K562 (cell line): ENCODE data around the gene MICAL2. TPM values are rescaled to one million over a fixed set of nuclear protein-coding genes. Genes with fewer than 3 reads are reported as not detected.

Source experiments
- ATF1 ChIP-seq, 2 experiments: fragments of 450-650 bp in 1 of 2; IDR thresholded peaks; 2 replicates each; pipeline ENCODE4 v1.6.1; 2016; ENCODE audit warnings: missing compliant biosample characterization in 1 of 2, missing genetic modification characterization in 1 of 2
- CXXC5 ChIP-seq: fragments of 250-450 bp; sonication (Bioruptor Pico); IDR thresholded peaks from 2 replicates; pipeline ENCODE4 v1.8.0; 2022; ENCODE audit warnings: inconsistent platforms, mild to moderate bottlenecking, moderate library complexity
- GATAD2B ChIP-seq: fragments of 450-650 bp; IDR thresholded peaks from 2 replicates; pipeline ENCODE4 v1.6.1; 2017; ENCODE audit warnings: mild to moderate bottlenecking, borderline replicate concordance
- MTA3 ChIP-seq: fragments of 450-650 bp; formaldehyde crosslinking; IDR thresholded peaks from 2 replicates; pipeline ENCODE4 v1.6.1; 2017; ENCODE audit warnings: mild to moderate bottlenecking, borderline replicate concordance
- POLR2A ChIP-seq: fragments of 450-650 bp; conservative IDR thresholded peaks from 2 replicates; pipeline ENCODE4 v1.6.1; 2016
- POLR2G ChIP-seq: fragments of 200-400 bp; formaldehyde crosslinking; IDR thresholded peaks from 2 replicates; pipeline ENCODE4 v1.6.1; 2017; ENCODE audit warnings: low read depth, mild to moderate bottlenecking, antibody characterized with exemption, low read length, moderate library complexity
- REST ChIP-seq, 2 experiments: fragments of 450-650 bp; formaldehyde crosslinking in 1 of 2; IDR thresholded peaks; 2 replicates each; pipeline versions ENCODE4 v1.4.0 to v1.6.1; 2014 to 2020; ENCODE audit warnings: mild to moderate bottlenecking in 2 of 2, borderline replicate concordance in 1 of 2, low read depth in 1 of 2
- TBP ChIP-seq: optimal IDR thresholded peaks from 2 replicates; pipeline ENCODE3; 2011; ENCODE audit warnings: low read depth, low read length, improper control_type of control experiment
- TGIF2 ChIP-seq: sonication (generic); formaldehyde crosslinking; IDR thresholded peaks from 2 replicates; pipeline ENCODE4 v1.8.1; 2022; ENCODE audit warnings: mild to moderate bottlenecking, missing genetic modification reagents, moderate library complexity
- UBTF ChIP-seq, 2 experiments: IDR thresholded peaks; 2 replicates each; pipeline ENCODE4 v1.6.1; 2012; ENCODE audit warnings: improper control_type of control experiment in 2 of 2, low read depth in 2 of 2, low read length in 2 of 2, borderline replicate concordance in 1 of 2
- ZFX ChIP-seq: sonication (generic); formaldehyde crosslinking; IDR thresholded peaks from 2 replicates; pipeline ENCODE4 v1.8.0; 2022; ENCODE audit warnings: mild to moderate bottlenecking, missing genetic modification reagents, moderate library complexity
- ZNF561 ChIP-seq: fragments of 450-650 bp; formaldehyde crosslinking; conservative IDR thresholded peaks from 2 replicates; pipeline ENCODE4 v1.4.0; 2020; ENCODE audit warnings: mild to moderate bottlenecking, moderate library complexity
- polyA plus RNA-seq, 8 experiments: library from polyadenylated mRNA; depleted of rRNA in 4 of 8; stranded (reverse) in 5 of 8; unstranded in 3 of 8; fragments of >200 nt; fragmentation: Nextera tagmentation in 2 of 8; fragmentation: Illumina TruSeq in 1 of 8; extraction: Ambion mirVana in 2 of 8; extraction: Trizol in 1 of 8; gene quantifications; 2 replicates each; pipeline versions ENCODE4 v1.2.1 to v1.2.3, GENCODE V29; 2011 to 2014; ENCODE audit warnings: inconsistent platforms in 1 of 8, missing spikeins in 1 of 8
- total RNA-seq, 7 experiments: library from RNA; depleted of rRNA in 6 of 7; stranded (reverse); fragments of >200 nt in 6 of 7; fragmentation: Illumina TruSeq in 2 of 7; extraction: Trizol in 2 of 7; gene quantifications; 2 replicates each; pipeline versions ENCODE4 v1.2.1 to v1.2.3, GENCODE V29; 2011 to 2021; ENCODE audit warnings: low replicate concordance in 1 of 7
- TF ChIP-seq, protein P1 (sequence below): conservative IDR thresholded peaks from 2 replicates; pipeline ENCODE4 v1.6.1; 2011; ENCODE audit warnings: low read depth, mild to moderate bottlenecking, low read length; ENCODE audit not compliant: control insufficient read depth
- TF ChIP-seq, protein P2 (sequence below): fragments of 450-650 bp; IDR thresholded peaks from 2 replicates; pipeline ENCODE4 v1.7.0; 2016; ENCODE audit warnings: borderline replicate concordance

MICAL2 gene
- total and polyA plus RNA-seq, 9 of the 15 experiments (the other 6 are each of a cell fraction or from before 2014, with no cell fraction given): 4.7 to 64.2 (median 33.6) TPM

DNA sequence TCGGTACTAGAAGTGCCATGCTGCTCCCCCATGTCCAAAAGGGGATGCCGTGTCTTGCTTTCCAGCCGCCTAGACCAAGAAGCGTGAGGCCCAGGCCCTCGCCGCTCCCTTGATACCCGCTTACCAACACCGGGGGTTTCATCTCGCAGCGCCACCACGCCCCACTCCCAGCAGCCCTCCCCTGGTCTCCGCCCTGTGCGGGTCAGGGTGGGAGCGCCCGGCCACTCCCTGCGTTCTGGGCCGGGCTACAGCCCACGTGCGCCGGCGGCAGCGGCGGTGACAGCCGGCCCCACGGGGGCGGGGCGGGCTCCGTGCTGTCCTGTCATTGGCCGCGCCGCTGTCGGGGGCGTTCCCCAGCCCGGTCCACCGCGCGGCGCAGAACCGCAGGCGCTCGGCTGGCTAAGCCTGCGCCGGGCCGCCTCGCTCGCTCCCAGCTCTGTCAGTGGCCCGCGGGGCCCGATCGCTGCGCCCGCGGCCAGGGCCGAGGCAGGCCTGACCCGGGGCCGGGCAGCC is at the start of gene MICAL2 (continued):
- TF ChIP-seq REST (IDR thresholded peaks at IDR 0.05; ENCODE audit: borderline replicate concordance) (peak; percentile 70), REST (CRISPR knock-in tag; IDR thresholded peaks at IDR 0.05; ENCODE audit: low read depth) (no peak), UBTF (IDR thresholded peaks at IDR 0.05; ENCODE audit: borderline replicate concordance in 1 of 2, low read depth in 2 of 2, low read length in 2 of 2) (peak in 1 of 2 experiments; percentile 75; a peak in 1 of 4 replicates), POLR2A (peak; percentile 57), TGIF2 (CRISPR knock-in tag) (peak; percentile 98), MTA3 (peak; percentile 82; the same call in 1 of the 2 replicates), ZNF561 (CRISPR knock-in tag) (no peak), CXXC5 (CRISPR knock-in tag) (peak; percentile 71), TBP (peak; percentile 26), ZFX (CRISPR knock-in tag) (peak; percentile 52; the same call in 1 of the 2 replicates), GATAD2B (0 out of 2 replicates have a peak, but pooled peaks have one; percentile 32), ATF1 (CRISPR knock-in tag; IDR thresholded peaks at IDR 0.05) (no peak), ATF1 (tag; IDR thresholded peaks at IDR 0.05) (peak; percentile 40; the same call in 1 of the 2 replicates), POLR2G (peak; percentile 86)
- TF ChIP-seq, protein P1, sequence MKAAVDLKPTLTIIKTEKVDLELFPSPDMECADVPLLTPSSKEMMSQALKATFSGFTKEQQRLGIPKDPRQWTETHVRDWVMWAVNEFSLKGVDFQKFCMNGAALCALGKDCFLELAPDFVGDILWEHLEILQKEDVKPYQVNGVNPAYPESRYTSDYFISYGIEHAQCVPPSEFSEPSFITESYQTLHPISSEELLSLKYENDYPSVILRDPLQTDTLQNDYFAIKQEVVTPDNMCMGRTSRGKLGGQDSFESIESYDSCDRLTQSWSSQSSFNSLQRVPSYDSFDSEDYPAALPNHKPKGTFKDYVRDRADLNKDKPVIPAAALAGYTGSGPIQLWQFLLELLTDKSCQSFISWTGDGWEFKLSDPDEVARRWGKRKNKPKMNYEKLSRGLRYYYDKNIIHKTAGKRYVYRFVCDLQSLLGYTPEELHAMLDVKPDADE: peak; percentile 78; the same call in 1 of the 2 replicates
- TF ChIP-seq, protein P2, sequence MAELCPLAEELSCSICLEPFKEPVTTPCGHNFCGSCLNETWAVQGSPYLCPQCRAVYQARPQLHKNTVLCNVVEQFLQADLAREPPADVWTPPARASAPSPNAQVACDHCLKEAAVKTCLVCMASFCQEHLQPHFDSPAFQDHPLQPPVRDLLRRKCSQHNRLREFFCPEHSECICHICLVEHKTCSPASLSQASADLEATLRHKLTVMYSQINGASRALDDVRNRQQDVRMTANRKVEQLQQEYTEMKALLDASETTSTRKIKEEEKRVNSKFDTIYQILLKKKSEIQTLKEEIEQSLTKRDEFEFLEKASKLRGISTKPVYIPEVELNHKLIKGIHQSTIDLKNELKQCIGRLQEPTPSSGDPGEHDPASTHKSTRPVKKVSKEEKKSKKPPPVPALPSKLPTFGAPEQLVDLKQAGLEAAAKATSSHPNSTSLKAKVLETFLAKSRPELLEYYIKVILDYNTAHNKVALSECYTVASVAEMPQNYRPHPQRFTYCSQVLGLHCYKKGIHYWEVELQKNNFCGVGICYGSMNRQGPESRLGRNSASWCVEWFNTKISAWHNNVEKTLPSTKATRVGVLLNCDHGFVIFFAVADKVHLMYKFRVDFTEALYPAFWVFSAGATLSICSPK: no peak
